H1 (cell line): Measurements from ENCODE around the gene DHRS3. TPM values are rescaled to one million over a fixed set of nuclear protein-coding genes. Genes with fewer than 3 reads are reported as not detected.

Experiments
- EZH2 ChIP-seq: fragments of 200-600 bp; sonication (generic); IDR thresholded peaks from 2 replicates; pipeline ENCODE4 v1.7.1; 2012; ENCODE audit warnings: low read depth, mild to moderate bottlenecking, moderate library complexity, low read length, inconsistent platforms; ENCODE audit not compliant: severe bottlenecking
- KDM4A ChIP-seq: IDR thresholded peaks from one replicate; pipeline ENCODE4 v1.7.1; 2012; ENCODE audit warnings: low read depth, mild to moderate bottlenecking, moderate library complexity, low read length, inconsistent platforms; ENCODE audit not compliant: severe bottlenecking
- polyA plus RNA-seq, 7 experiments: library from polyadenylated mRNA; depleted of rRNA in 3 of 7; stranded (reverse) in 5 of 7; unstranded in 2 of 7; fragments of >200 nt in 5 of 7; fragments of 200-250 nt in 2 of 7; gene quantifications; 1 replicate in 5 of 7; 2 replicates in 1 of 7; 4 replicates in 1 of 7; pipeline versions ENCODE4 v1.2.1 to v1.2.3, GENCODE V29; 2011 to 2013; ENCODE audit warnings: missing spikeins in 2 of 7, mixed read lengths in 2 of 7
- total RNA-seq: library from RNA; stranded (reverse); fragmentation: NEBNext Ultra II Directional; extraction: Animal tissue kit (Norgen Biotek cat#: 25700); gene quantifications from 2 replicates; pipeline ENCODE4 v1.2.1, GENCODE V29; 2021

DHRS3 gene
- total and polyA plus RNA-seq, 2 of the 8 experiments (the other 6 are each of a cell fraction or from before 2014, with no cell fraction given): 32.5 to 36.4 TPM

DNA sequence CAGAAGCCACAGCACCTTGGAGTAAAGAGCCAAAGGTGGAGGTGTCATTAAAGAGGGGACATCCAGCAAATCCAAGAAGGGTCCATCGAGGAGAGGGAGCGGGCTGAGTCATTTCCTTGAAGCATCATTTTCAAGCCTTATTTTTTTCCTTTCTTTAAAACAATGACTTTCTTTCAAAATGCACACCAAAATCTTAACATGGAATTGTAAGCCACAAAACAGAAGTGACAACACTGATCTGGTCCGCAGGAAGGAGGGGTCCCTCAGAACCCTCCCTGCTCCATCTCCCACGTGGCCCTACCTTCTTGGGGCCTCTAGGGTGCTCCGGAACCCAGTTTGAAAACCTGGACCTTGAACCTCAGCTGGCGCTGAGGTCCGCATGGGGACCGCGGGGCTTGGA lies 14.8 kb downstream of the DHRS3 start (continued):
- no peak for TF ChIP-seq KDM4A
- no peak for TF ChIP-seq EZH2
